ENCODE measurements around the gene PGAP2. TPM values are rescaled to one million over a fixed set of nuclear protein-coding genes. Genes with fewer than 3 reads are reported as not detected.

The PGAP2 gene
- total and polyA plus RNA-seq, 2 of the 13 experiments (the other 11 are each of a cell fraction or from before 2014, with no cell fraction given) = 21.5 to 47.8 TPM

DNA sequence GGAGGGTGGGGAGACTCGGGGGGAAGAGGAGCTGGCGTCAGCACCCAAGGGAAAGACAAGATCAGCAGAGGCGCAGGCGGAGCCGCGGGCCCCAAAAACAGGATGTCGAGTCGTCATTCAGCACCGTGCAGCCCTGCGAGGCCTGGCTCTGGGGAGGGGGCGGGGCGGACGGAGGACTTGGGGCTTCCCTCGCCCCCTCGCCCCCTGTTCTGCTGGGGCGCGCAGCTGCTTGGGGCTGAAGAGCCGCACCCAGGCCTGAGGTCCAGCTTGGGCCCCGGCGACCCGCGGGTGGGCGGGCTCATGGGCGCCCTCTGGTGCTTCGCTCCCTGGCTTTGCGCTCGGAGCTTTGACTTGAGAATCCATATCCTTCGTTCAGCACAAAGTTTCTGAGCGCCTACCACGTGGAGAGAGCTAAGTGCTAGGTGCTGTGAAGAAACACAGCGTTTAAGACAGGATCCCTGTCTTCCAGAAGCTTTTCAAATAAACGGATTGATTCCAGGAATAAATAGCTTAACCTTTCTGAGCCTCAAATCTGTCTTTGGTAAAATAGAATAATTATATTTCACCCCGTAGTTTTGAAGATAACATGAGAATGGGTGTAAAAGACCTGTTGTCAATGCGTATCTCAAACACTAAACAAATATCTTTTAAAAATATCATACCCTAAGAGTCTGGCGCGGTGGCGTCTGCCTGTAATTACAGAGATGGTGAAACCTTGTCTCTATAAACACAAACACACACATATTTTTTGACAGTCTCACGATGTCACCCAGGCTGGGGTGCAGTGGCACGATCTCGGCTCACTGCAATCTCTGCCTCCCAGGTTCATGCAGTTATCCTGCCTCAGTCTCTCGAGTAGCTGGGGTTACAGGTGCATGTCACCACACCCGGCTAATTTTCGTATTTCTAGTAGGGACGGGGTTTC lies 33.3 kb downstream of the PGAP2 start (continued):
- peak; percentile 59; the same call in 1 of the 2 replicates for TF ChIP-seq MIER3 (CRISPR knock-in tag; IDR thresholded peaks at IDR 0.05; ENCODE audit: borderline replicate concordance)
- TF ChIP-seq HOXA3 (CRISPR knock-in tag; IDR thresholded peaks at IDR 0.05) = peak; percentile 52
- 0 out of 2 replicates have a peak, but pooled peaks have one; percentile 22 for TF ChIP-seq ETV6 (CRISPR knock-in tag; conservative IDR thresholded peaks at IDR 0.05)
- no peak for TF ChIP-seq ZNF652 (CRISPR knock-in tag; IDR thresholded peaks at IDR 0.05; ENCODE audit: borderline replicate concordance, low read depth)
- TF ChIP-seq SP1 (IDR thresholded peaks at IDR 0.05) = no peak
- TF ChIP-seq SP1 (CRISPR knock-in tag; IDR thresholded peaks at IDR 0.05) = peak; percentile 43; the same call in 1 of the 2 replicates
- TF ChIP-seq, protein P1, sequence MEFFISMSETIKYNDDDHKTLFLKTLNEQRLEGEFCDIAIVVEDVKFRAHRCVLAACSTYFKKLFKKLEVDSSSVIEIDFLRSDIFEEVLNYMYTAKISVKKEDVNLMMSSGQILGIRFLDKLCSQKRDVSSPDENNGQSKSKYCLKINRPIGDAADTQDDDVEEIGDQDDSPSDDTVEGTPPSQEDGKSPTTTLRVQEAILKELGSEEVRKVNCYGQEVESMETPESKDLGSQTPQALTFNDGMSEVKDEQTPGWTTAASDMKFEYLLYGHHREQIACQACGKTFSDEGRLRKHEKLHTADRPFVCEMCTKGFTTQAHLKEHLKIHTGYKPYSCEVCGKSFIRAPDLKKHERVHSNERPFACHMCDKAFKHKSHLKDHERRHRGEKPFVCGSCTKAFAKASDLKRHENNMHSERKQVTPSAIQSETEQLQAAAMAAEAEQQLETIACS (CRISPR knock-in tag; IDR thresholded peaks at IDR 0.05) = no peak
- TF ChIP-seq NCOR1 (IDR thresholded peaks at IDR 0.05; ENCODE audit: borderline replicate concordance, low read length) = no peak
- peak; percentile 72 for TF ChIP-seq DMAP1 (CRISPR knock-in tag; IDR thresholded peaks at IDR 0.05)
- TF ChIP-seq, protein P2, sequence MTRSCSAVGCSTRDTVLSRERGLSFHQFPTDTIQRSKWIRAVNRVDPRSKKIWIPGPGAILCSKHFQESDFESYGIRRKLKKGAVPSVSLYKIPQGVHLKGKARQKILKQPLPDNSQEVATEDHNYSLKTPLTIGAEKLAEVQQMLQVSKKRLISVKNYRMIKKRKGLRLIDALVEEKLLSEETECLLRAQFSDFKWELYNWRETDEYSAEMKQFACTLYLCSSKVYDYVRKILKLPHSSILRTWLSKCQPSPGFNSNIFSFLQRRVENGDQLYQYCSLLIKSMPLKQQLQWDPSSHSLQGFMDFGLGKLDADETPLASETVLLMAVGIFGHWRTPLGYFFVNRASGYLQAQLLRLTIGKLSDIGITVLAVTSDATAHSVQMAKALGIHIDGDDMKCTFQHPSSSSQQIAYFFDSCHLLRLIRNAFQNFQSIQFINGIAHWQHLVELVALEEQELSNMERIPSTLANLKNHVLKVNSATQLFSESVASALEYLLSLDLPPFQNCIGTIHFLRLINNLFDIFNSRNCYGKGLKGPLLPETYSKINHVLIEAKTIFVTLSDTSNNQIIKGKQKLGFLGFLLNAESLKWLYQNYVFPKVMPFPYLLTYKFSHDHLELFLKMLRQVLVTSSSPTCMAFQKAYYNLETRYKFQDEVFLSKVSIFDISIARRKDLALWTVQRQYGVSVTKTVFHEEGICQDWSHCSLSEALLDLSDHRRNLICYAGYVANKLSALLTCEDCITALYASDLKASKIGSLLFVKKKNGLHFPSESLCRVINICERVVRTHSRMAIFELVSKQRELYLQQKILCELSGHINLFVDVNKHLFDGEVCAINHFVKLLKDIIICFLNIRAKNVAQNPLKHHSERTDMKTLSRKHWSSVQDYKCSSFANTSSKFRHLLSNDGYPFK (CRISPR knock-in tag; IDR thresholded peaks at IDR 0.05; ENCODE audit: borderline replicate concordance) = peak; percentile 53; the same call in 1 of the 2 replicates
- TF ChIP-seq, protein P3, sequence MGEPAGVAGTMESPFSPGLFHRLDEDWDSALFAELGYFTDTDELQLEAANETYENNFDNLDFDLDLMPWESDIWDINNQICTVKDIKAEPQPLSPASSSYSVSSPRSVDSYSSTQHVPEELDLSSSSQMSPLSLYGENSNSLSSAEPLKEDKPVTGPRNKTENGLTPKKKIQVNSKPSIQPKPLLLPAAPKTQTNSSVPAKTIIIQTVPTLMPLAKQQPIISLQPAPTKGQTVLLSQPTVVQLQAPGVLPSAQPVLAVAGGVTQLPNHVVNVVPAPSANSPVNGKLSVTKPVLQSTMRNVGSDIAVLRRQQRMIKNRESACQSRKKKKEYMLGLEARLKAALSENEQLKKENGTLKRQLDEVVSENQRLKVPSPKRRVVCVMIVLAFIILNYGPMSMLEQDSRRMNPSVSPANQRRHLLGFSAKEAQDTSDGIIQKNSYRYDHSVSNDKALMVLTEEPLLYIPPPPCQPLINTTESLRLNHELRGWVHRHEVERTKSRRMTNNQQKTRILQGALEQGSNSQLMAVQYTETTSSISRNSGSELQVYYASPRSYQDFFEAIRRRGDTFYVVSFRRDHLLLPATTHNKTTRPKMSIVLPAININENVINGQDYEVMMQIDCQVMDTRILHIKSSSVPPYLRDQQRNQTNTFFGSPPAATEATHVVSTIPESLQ (CRISPR knock-in tag; conservative IDR thresholded peaks at IDR 0.05) = no peak
- no peak for TF ChIP-seq ZNF839 (CRISPR knock-in tag; IDR thresholded peaks at IDR 0.05; ENCODE audit: borderline replicate concordance)
- TF ChIP-seq CEBPB (IDR thresholded peaks at IDR 0.05; ENCODE audit: borderline replicate concordance, low read depth, low read length) = no peak
- TF ChIP-seq, protein P4, sequence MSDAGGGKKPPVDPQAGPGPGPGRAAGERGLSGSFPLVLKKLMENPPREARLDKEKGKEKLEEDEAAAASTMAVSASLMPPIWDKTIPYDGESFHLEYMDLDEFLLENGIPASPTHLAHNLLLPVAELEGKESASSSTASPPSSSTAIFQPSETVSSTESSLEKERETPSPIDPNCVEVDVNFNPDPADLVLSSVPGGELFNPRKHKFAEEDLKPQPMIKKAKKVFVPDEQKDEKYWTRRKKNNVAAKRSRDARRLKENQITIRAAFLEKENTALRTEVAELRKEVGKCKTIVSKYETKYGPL (CRISPR knock-in tag; IDR thresholded peaks at IDR 0.05) = no peak
- TF ChIP-seq RORA (CRISPR knock-in tag; IDR thresholded peaks at IDR 0.05) = no peak
- peak; percentile 51 for TF ChIP-seq STAG1 (CRISPR knock-in tag; IDR thresholded peaks at IDR 0.05)
- TF ChIP-seq CBX1 (IDR thresholded peaks at IDR 0.05; ENCODE audit: low read depth) = peak; percentile 5
- TF ChIP-seq, protein P5, sequence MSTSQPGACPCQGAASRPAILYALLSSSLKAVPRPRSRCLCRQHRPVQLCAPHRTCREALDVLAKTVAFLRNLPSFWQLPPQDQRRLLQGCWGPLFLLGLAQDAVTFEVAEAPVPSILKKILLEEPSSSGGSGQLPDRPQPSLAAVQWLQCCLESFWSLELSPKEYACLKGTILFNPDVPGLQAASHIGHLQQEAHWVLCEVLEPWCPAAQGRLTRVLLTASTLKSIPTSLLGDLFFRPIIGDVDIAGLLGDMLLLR (CRISPR knock-in tag; IDR thresholded peaks at IDR 0.05) = no peak; the same call in 1 of the 2 replicates

Measured in HepG2 (cell line).